ENCODE measurements around the gene ZNF425. TPM values are rescaled to one million over a fixed set of nuclear protein-coding genes. Genes with fewer than 3 reads are reported as not detected.

Gene ZNF425
- total RNA-seq, 4 donors from 2014 or later, result 0.77 to 8.8 (median 4.8) TPM; not detected in 1

DNA sequence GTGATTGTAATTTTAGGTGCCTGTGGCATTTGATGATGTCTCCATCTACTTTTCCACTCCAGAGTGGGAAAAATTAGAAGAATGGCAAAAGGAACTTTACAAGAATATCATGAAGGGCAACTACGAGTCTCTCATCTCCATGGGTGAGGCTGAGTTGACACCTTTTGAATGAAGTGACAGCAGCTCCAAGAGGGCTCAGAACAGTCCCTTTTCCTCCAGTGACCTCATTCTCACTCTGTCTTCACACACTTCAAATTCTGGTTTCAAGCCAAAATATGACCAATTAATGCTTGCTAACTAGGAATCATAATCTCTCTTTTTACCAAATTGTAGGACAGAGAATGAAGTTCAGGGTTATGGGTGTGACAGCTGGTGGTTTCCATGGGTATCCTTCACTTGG is 40.0 kb upstream of the ZNF425 start:
- intact Hi-C loops (cut with DNase I; ENCODE audit: low total_unique reads), result no loop called here
- no peak for TF ChIP-seq POLR2A (IDR thresholded peaks at IDR 0.05)
- TF ChIP-seq, protein P1, sequence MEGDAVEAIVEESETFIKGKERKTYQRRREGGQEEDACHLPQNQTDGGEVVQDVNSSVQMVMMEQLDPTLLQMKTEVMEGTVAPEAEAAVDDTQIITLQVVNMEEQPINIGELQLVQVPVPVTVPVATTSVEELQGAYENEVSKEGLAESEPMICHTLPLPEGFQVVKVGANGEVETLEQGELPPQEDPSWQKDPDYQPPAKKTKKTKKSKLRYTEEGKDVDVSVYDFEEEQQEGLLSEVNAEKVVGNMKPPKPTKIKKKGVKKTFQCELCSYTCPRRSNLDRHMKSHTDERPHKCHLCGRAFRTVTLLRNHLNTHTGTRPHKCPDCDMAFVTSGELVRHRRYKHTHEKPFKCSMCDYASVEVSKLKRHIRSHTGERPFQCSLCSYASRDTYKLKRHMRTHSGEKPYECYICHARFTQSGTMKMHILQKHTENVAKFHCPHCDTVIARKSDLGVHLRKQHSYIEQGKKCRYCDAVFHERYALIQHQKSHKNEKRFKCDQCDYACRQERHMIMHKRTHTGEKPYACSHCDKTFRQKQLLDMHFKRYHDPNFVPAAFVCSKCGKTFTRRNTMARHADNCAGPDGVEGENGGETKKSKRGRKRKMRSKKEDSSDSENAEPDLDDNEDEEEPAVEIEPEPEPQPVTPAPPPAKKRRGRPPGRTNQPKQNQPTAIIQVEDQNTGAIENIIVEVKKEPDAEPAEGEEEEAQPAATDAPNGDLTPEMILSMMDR (IDR thresholded peaks at IDR 0.05), result no peak
- no peak for DNase-seq
- Histone ChIP-seq H3K4me1 (no peaks in the 10 kb centered on the region), H3K36me3 (no peaks in the 10 kb centered on the region), H3K27me3 (no peaks in the 10 kb centered on the region), H3K27ac (no peak overlapping the region), H3K4me3 (no peak overlapping the region), H3K9me3 (no peaks in the 10 kb centered on the region)

DNA sequence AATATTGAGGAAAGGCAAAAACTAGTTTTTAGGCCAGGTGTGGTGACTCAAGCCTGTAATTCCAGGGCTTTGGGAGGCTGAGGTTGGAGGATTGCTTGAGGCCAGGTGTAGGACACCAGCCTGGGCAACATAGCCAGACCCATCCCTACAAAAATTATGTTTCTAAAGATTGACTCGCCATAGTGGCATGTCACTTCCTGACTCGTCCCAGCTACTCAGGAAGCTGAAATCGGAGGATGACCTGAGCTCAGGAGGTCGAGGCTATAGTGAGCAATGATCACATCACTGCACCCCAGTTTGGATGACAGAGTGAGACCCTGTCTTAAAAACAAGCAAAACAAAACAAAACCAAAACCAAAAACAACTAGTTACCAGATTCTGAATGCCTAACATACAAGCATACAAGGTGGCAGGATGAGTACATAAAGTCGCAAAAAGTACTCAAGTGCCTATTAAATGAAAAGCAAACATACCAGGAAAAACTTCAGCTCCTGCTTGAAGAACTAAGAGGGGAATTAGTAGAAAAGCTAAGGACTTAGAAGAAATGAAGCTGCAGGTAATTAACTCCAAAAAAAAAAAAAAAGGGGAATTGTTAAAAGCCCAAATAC is 35.2 kb upstream of the ZNF425 start:
- H3K4me3 ChIP-seq, result no peak overlapping the region
- no peak for DNase-seq
- no peak for TF ChIP-seq POLR2A (IDR thresholded peaks at IDR 0.05)
- TF ChIP-seq, protein P1 (IDR thresholded peaks at IDR 0.05), result no peak
- no peak overlapping the region for H3K27ac ChIP-seq
- H3K36me3 ChIP-seq, result no peaks in the 10 kb centered on the region
- no peaks in the 10 kb centered on the region for H3K4me1 ChIP-seq
- intact Hi-C loops (cut with DNase I; ENCODE audit: low total_unique reads), result no loop called here
- no peaks in the 10 kb centered on the region for H3K27me3 ChIP-seq
- no peaks in the 10 kb centered on the region for H3K9me3 ChIP-seq

- DNase-seq, result no peak
- H3K4me3 ChIP-seq, result no peak overlapping the region
- H3K27ac ChIP-seq, result no peak overlapping the region
- no peaks in the 10 kb centered on the region for H3K27me3 ChIP-seq
- no peaks in the 10 kb centered on the region for H3K4me1 ChIP-seq
- H3K9me3 ChIP-seq, result no peaks in the 10 kb centered on the region
- no peaks in the 10 kb centered on the region for H3K36me3 ChIP-seq
- intact Hi-C loops (cut with DNase I; ENCODE audit: low total_unique reads), result no loop called here
- TF ChIP-seq POLR2A (IDR thresholded peaks at IDR 0.05), result no peak
- TF ChIP-seq, protein P1 (IDR thresholded peaks at IDR 0.05), result no peak
These were observed 30.8 kb upstream of the ZNF425 start for GRCh38 chr7:149156898-149157297.

- H3K36me3 ChIP-seq, result no peaks in the 10 kb centered on the region
- no peak overlapping the region for H3K27ac ChIP-seq
- no peak for DNase-seq
- H3K27me3 ChIP-seq, result no peaks in the 10 kb centered on the region
- TF ChIP-seq POLR2A (IDR thresholded peaks at IDR 0.05), result no peak
- TF ChIP-seq, protein P1 (IDR thresholded peaks at IDR 0.05), result no peak
- H3K4me1 ChIP-seq, result no peaks in the 10 kb centered on the region
- intact Hi-C loops (cut with DNase I; ENCODE audit: low total_unique reads), result no loop called here
- H3K9me3 ChIP-seq, result no peaks in the 10 kb centered on the region
- no peak overlapping the region for H3K4me3 ChIP-seq
These were observed 27.9 kb upstream of the ZNF425 start for GRCh38 chr7:149154056-149154455.

- TF ChIP-seq, protein P1 (IDR thresholded peaks at IDR 0.05), result no peak
- no peak for TF ChIP-seq POLR2A (IDR thresholded peaks at IDR 0.05)
- H3K4me3 ChIP-seq, result no peak overlapping the region
- no peaks in the 10 kb centered on the region for H3K36me3 ChIP-seq
- no peaks in the 10 kb centered on the region for H3K9me3 ChIP-seq
- no peaks in the 10 kb centered on the region for H3K27me3 ChIP-seq
- H3K27ac ChIP-seq, result no peak overlapping the region
- H3K4me1 ChIP-seq, result no peaks in the 10 kb centered on the region
- intact Hi-C loops (cut with DNase I; ENCODE audit: low total_unique reads), result no loop called here
- no peak for DNase-seq
These were observed 27.2 kb upstream of the ZNF425 start for GRCh38 chr7:149153346-149153745.

Data from uterus (tissue), 4 donors.